GM23338 (cell line): ENCODE results near the gene PLEKHM2. TPM values are rescaled to one million over a fixed set of nuclear protein-coding genes. Genes with fewer than 3 reads are reported as not detected.

Experiments used
- ATAC-seq: fragments of 200-7000 bp; cut with Tn5 transposase; 3 replicates; pipeline ENCODE4 v1.9.1; 2020
- DNase-seq: peaks from one replicate; pipeline ENCODE4 v3.0.0-alpha.2; 2015; ENCODE audit warnings: low spot score
- H2AFZ ChIP-seq: fragments of 200-600 bp; sonication (generic); 2 replicates; pipeline ENCODE4 v1.8.0; 2016; ENCODE audit warnings: antibody characterized with exemption, mild to moderate bottlenecking, moderate library complexity
- H3F3A ChIP-seq: fragments of 200-600 bp; sonication (generic); replicated peaks from 2 replicates; pipeline ENCODE4 v1.8.0; 2017; ENCODE audit warnings: antibody characterized with exemption, mixed run types, low read depth
- H3K27ac ChIP-seq: fragments of 200-600 bp; sonication (generic); 2 replicates; pipeline ENCODE4 v1.6.1; 2016; ENCODE audit warnings: low read depth
- H3K27me3 ChIP-seq: fragments of 200-600 bp; sonication (generic); 2 replicates; pipeline ENCODE4 v1.8.0; 2016; ENCODE audit warnings: mild to moderate bottlenecking, mixed run types, moderate library complexity; ENCODE audit not compliant: insufficient read depth
- H3K36me3 ChIP-seq: fragments of 200-600 bp; sonication (generic); 2 replicates; pipeline ENCODE4 v1.8.0; 2016; ENCODE audit warnings: mild to moderate bottlenecking; ENCODE audit not compliant: insufficient read depth
- H3K4me1 ChIP-seq: fragments of 200-600 bp; sonication (generic); 2 replicates; pipeline ENCODE4 v1.8.0; 2016; ENCODE audit warnings: mild to moderate bottlenecking, moderate library complexity; ENCODE audit not compliant: insufficient read depth
- H3K4me2 ChIP-seq: fragments of 200-600 bp; sonication (generic); 2 replicates; pipeline ENCODE4 v1.7.1; 2017; ENCODE audit warnings: mixed run types
- H3K4me3 ChIP-seq: fragments of 200-600 bp; sonication (generic); 2 replicates; pipeline ENCODE4 v1.6.1; 2016; ENCODE audit warnings: mixed run types
- H3K79me2 ChIP-seq: fragments of 200-600 bp; sonication (generic); replicated peaks from 2 replicates; pipeline ENCODE4 v1.8.0; 2017; ENCODE audit warnings: mild to moderate bottlenecking; ENCODE audit not compliant: insufficient read depth
- H3K9me2 ChIP-seq: fragments of 200-600 bp; sonication (generic); 2 replicates; pipeline ENCODE4 v1.8.0; 2017; ENCODE audit not compliant: insufficient read depth
- H4K20me1 ChIP-seq: fragments of 200-600 bp; sonication (generic); replicated peaks from 2 replicates; pipeline ENCODE4 v1.8.0; 2017; ENCODE audit warnings: mild to moderate bottlenecking; ENCODE audit not compliant: insufficient read depth
- H3K27ac Mint-ChIP-seq: 2 replicates; pipeline ENCODE4 v1.8.0; 2020; ENCODE audit warnings: inconsistent platforms, mild to moderate bottlenecking, moderate library complexity, mixed read lengths
- H3K27me3 Mint-ChIP-seq: 3 replicates; pipeline ENCODE4 v1.8.0; 2022; ENCODE audit warnings: low read depth, mild to moderate bottlenecking, moderate library complexity, mixed read lengths, inconsistent platforms; ENCODE audit not compliant: insufficient read depth, poor library complexity
- H3K36me3 Mint-ChIP-seq: 3 replicates; pipeline ENCODE4 v1.8.0; 2021; ENCODE audit warnings: low read depth, mild to moderate bottlenecking, inconsistent platforms, moderate library complexity, mixed read lengths
- H3K4me1 Mint-ChIP-seq: 3 replicates; pipeline ENCODE4 v1.8.0; 2020; ENCODE audit warnings: mild to moderate bottlenecking, inconsistent platforms, mixed read lengths
- H3K4me3 Mint-ChIP-seq: 3 replicates; pipeline ENCODE4 v1.8.0; 2021; ENCODE audit warnings: moderate library complexity, mild to moderate bottlenecking, inconsistent platforms, mixed read lengths
- H3K9me3 Mint-ChIP-seq: 3 replicates; pipeline ENCODE4 v1.8.0; 2020; ENCODE audit warnings: moderate library complexity, mild to moderate bottlenecking, inconsistent platforms, mixed read lengths
- CREB1 ChIP-seq: fragments of 250-450 bp; sonication (Bioruptor Pico); IDR thresholded peaks from 2 replicates; pipeline ENCODE4 v1.5.0; 2020; ENCODE audit warnings: low read depth, mild to moderate bottlenecking, moderate library complexity
- CTCF ChIP-seq, 2 experiments: fragments of 200-600 bp in 1 of 2; sonication (generic) in 1 of 2; conservative IDR thresholded peaks; 2 replicates each; pipeline versions ENCODE4 v1.5.1 to v1.6.1; 2016 to 2017; ENCODE audit warnings: antibody characterized with exemption in 2 of 2, low read depth in 2 of 2, mild to moderate bottlenecking in 2 of 2, moderate library complexity in 1 of 2
- EZH2 ChIP-seq: fragments of 200-600 bp; sonication (generic); IDR thresholded peaks from one replicate; pipeline ENCODE4 v1.8.0; 2017; ENCODE audit warnings: antibody characterized with exemption, mild to moderate bottlenecking, low read depth; ENCODE audit not compliant: unreplicated experiment
- EZH2phosphoT487 ChIP-seq: fragments of 200-600 bp; sonication (generic); IDR thresholded peaks from one replicate; pipeline ENCODE4 v1.8.1; 2018; ENCODE audit warnings: antibody characterized with exemption; ENCODE audit not compliant: unreplicated experiment
- JUNB ChIP-seq: IDR thresholded peaks from one replicate; pipeline ENCODE4 v1.6.1; 2016; ENCODE audit warnings: antibody characterized with exemption; ENCODE audit not compliant: unreplicated experiment
- NANOG ChIP-seq: IDR thresholded peaks from 2 replicates; pipeline ENCODE4 v1.6.1; 2016; ENCODE audit warnings: antibody characterized with exemption, borderline replicate concordance
- POLR2AphosphoS5 ChIP-seq: IDR thresholded peaks from 2 replicates; pipeline ENCODE4 v1.6.1; 2016; ENCODE audit warnings: antibody characterized with exemption, low read depth
- REST ChIP-seq: IDR thresholded peaks from one replicate; pipeline ENCODE4 v1.6.1; 2018; ENCODE audit warnings: antibody characterized with exemption; ENCODE audit not compliant: unreplicated experiment
- STAT1 ChIP-seq: IDR thresholded peaks from one replicate; pipeline ENCODE4 v1.6.1; 2016; ENCODE audit warnings: antibody characterized with exemption; ENCODE audit not compliant: unreplicated experiment
- ZNF114 ChIP-seq: fragments of 250-450 bp; sonication (Bioruptor Pico); IDR thresholded peaks from 2 replicates; pipeline ENCODE4 v1.5.0; 2020; ENCODE audit warnings: mild to moderate bottlenecking, moderate library complexity
- ZNF331 ChIP-seq: fragments of 250-450 bp; sonication (Bioruptor Pico); IDR thresholded peaks from 2 replicates; pipeline ENCODE4 v1.5.0; 2020; ENCODE audit warnings: low read depth, mild to moderate bottlenecking, moderate library complexity
- ZNF462 ChIP-seq: fragments of 250-450 bp; sonication (Bioruptor Pico); IDR thresholded peaks from 2 replicates; pipeline ENCODE4 v1.5.0; 2020; ENCODE audit warnings: mild to moderate bottlenecking, moderate library complexity
- polyA plus RNA-seq: library from polyadenylated mRNA; unstranded; fragments of >200 nt; fragmentation: Nextera tagmentation; extraction: Ambion mirVana; gene quantifications from 2 replicates; pipeline ENCODE4 v1.2.1, GENCODE V29; 2016
- total RNA-seq: library from RNA; depleted of rRNA; stranded (reverse); fragments of >200 nt; shearing (Covaris generic); gene quantifications from 2 replicates; pipeline ENCODE4 v1.2.3, GENCODE V29; 2014
- TF ChIP-seq, protein P1 (sequence below): IDR thresholded peaks from 2 replicates; pipeline ENCODE4 v1.6.1; 2016; ENCODE audit warnings: antibody characterized with exemption

PLEKHM2 gene
- total and polyA plus RNA-seq, 2 experiments from 2014 or later, result 11.2 to 40.0 TPM

DNA sequence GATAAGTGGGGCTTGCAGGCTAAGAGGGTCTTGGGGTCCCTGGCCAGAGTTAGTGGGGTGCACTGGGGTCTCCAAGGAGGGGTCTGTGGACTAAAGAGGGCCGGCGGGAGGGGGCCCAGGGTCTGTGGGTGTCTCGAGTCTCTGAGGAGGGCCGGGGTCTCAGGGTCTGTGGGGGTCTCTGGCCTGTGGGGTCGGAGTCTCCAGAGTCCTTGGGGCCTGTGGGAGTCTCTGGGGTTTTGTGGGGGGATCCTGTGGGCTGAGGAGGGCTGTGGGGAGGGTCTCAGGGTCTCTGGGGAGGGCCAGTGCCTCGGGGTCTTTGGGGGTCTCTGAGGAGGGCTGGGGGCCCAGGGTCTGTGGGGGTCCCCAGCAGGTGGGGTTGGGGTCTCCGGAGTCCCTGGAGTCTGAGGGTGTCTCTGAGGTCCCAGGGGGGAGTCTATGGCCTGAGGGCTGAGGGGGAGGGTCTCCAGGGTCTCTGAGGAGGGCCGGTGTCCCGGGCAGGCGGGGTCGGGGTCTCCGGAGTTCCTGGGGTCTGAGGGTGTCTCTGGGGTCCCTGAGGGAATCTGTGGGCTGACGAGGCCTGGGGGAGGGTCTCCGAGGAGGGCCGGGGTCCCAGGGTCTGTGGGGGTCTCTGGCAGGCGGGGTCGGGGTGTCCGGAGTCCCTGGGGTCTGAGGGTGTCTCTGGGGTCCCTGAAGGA, 628 bp upstream of the PLEKHM2 start:
- no peaks in the 10 kb centered on the region for H3K36me3 ChIP-seq
- no peak for DNase-seq
- peaks cover 37% of the 10 kb centered on the region for H3K79me2 ChIP-seq
- Mint-ChIP-seq H3K4me1 (peaks cover 20% of the 10 kb centered on the region), H3K9me3 (peaks cover 2% of the 10 kb centered on the region; the same call in 1 of the 3 replicates), H3K27ac (no peak overlapping the region), H3K27me3 (peaks cover 8% of the 10 kb centered on the region), H3K36me3 (0 out of 3 replicates have a peak, but pooled peaks cover 6% of the 10 kb centered on the region), H3K4me3 (peak overlapping the region; percentile 72)
- peaks cover 5% of the 10 kb centered on the region for H4K20me1 ChIP-seq
- H3K4me3 ChIP-seq, result peak overlapping the region; percentile 72
- H3K9me2 ChIP-seq, result no peaks in the 10 kb centered on the region
- 0 out of 2 replicates have a peak overlapping the region, but pooled peaks have one; percentile 32 for H2AFZ ChIP-seq
- H3K27me3 ChIP-seq, result no peaks in the 10 kb centered on the region
- H3F3A ChIP-seq, result 0 out of 2 replicates have a peak, but pooled peaks cover 7% of the 10 kb centered on the region
- H3K27ac ChIP-seq, result no peak overlapping the region
- no peak for ATAC-seq
- peak overlapping the region; percentile 85 for H3K4me2 ChIP-seq
- TF ChIP-seq CTCF (conservative IDR thresholded peaks at IDR 0.05; ENCODE audit: low read depth in 2 of 2) (no peak), STAT1 (no peak), NANOG (no peak), POLR2AphosphoS5 (no peak), CREB1 (no peak), ZNF331 (CRISPR knock-in tag) (no peak), JUNB (no peak), ZNF114 (CRISPR knock-in tag) (no peak), REST (no peak), EZH2 (no peak), ZNF462 (CRISPR knock-in tag) (no peak), EZH2phosphoT487 (no peak)
- TF ChIP-seq, protein P1, sequence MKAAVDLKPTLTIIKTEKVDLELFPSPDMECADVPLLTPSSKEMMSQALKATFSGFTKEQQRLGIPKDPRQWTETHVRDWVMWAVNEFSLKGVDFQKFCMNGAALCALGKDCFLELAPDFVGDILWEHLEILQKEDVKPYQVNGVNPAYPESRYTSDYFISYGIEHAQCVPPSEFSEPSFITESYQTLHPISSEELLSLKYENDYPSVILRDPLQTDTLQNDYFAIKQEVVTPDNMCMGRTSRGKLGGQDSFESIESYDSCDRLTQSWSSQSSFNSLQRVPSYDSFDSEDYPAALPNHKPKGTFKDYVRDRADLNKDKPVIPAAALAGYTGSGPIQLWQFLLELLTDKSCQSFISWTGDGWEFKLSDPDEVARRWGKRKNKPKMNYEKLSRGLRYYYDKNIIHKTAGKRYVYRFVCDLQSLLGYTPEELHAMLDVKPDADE, result no peak
- peaks cover 10% of the 10 kb centered on the region for H3K4me1 ChIP-seq
